Urinary bladder (tissue), 4 donors: Measurements from ENCODE around the gene MKNK1. TPM values are rescaled to one million over a fixed set of nuclear protein-coding genes. Genes with fewer than 3 reads are reported as not detected.
"Not testable (repeated sequence)": the region's sequence is repeated elsewhere in the genome, so short reads cannot be mapped to it uniquely, and the experiment has no call there.

Experiments used
- DNase-seq: peaks from one replicate; pipeline ENCODE4 v3.0.0-alpha.2; 2015; ENCODE audit errors: extremely low spot score
- H3K27ac ChIP-seq: one replicate; pipeline ENCODE4 v1.5.1; 2013; ENCODE audit warnings: low read depth, mild to moderate bottlenecking, moderate library complexity
- H3K36me3 ChIP-seq: one replicate; pipeline ENCODE4 v1.6.1; 2013; ENCODE audit warnings: mild to moderate bottlenecking, moderate library complexity; ENCODE audit not compliant: insufficient read depth
- H3K4me1 ChIP-seq: one replicate; pipeline ENCODE4 v1.6.1; 2013; ENCODE audit warnings: mild to moderate bottlenecking, moderate library complexity; ENCODE audit not compliant: insufficient read depth
- H3K4me3 ChIP-seq: one replicate; pipeline ENCODE4 v1.5.1; 2013; ENCODE audit warnings: low read depth, low read length
- WGBS: extraction: QIAGEN DNeasy Blood & Tissue Kit; methylation state at CpG from one replicate; pipeline ENCODE4 v1.1.7; 2013; 5-methylcytosine and 5-hydroxymethylcytosine counted together
- polyA plus RNA-seq: library from polyadenylated mRNA; stranded (reverse); fragments of 200-250 nt; gene quantifications from one replicate; pipeline ENCODE4 v1.2.3, GENCODE V29; 2013
- total RNA-seq: library from RNA; depleted of rRNA; stranded (reverse); fragments of >200 nt; gene quantifications from one replicate; pipeline ENCODE4 v1.2.3, GENCODE V29; 2014
- donor health status: healthy with polysubstance abuse.
- donor health status: healthy.

The MKNK1 gene
- total RNA-seq (37.3 TPM), polyA plus RNA-seq (25.7 TPM)

DNA sequence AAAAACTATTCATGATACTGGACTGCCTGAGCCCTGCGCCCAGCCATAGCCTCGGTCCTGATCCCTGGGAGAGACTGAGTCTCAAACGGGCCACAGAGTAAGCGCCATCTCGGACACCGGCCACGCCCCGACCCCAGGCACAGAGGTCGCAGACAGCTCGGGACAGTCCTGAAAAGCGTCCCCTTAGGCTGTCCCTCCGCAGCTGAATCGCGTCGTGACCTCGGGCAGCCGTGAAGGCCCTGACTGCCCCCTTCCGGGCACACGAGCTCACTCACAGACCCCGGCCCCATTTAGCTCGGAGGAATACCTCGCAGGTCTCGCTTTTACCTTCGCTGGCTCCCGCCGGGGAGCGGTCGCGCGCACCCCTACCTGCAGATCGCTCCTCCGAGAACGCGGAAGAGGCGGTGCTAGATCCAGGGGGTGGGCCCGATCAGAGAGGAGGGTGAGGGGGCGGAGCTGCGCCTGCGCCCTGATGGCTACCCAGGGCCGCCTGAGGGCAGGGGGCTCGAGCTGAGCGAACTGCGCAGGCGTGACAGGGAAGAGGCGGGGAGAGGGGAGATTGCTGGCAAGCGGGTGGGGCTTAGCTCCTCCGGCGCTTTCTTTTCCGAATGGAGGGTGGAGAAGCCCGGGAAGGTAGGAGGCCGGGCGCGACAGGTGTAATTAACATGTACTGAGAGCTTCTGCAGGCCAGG is at the start of gene MKNK1:
Gene MKNK1 (minus strand): TSS at position 411 of the 692 bp plus-strand sequence. CDS start 20,941 bp downstream, outside the sequence.
- peak; percentile 92 for DNase-seq
- Histone ChIP-seq H3K36me3 (no peaks in the 10 kb centered on the region), H3K4me3 (peak within 1 kb of the TSS; percentile 71), H3K27ac (no peak within 1 kb of the TSS), H3K4me1 (no peaks in the 10 kb centered on the region)
- 1% methylated on average over 53 of the region's 53 CpGs for WGBS

GRCh38 chr1:46653405-46653958 is 49.4 kb upstream of the MKNK1 start:
- H3K27ac ChIP-seq: no peak overlapping the region
- H3K36me3 ChIP-seq: peaks cover 7% of the 10 kb centered on the region
- no peak for DNase-seq
- H3K4me1 ChIP-seq: no peaks in the 10 kb centered on the region
- WGBS: 66% methylated on average over 2 of the region's 2 CpGs
- no peak overlapping the region for H3K4me3 ChIP-seq

DNA sequence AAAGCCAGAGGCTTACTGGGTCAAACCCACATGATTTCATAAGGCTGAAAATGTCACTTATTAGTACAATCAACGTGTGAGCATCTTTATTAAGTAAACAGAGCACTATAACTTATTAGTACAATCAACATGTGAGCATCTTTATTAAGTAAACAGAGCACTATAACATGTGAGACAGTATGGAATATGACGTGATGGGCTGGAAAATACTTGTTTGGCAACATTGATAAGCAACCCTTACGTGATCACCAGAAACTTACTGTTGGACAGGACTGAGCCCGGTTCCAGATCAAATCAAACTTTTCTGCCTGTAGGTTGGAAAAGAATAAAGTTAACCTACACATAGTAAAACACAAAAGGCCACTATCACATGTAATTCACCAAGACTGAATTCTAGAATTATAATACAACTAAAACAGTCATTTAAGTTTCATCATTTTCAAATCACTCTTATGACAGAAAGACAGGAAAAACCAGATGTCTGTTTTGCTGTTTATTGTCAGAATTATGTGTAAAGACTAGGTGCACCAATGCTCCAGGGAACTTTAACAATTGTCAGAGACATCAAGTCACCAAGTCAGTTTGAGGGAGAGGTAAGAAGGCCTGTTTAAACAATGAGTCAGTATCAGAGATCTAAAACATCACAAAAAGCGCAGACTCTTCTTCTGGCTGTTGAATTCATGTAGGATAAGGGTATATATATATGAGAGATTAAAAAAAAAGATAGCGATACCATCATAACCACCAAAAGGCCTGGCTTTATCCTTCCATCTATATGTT is 48.4 kb upstream of the MKNK1 start:
- Histone ChIP-seq H3K27ac (no peak overlapping the region), H3K36me3 (peaks cover 7% of the 10 kb centered on the region), H3K4me3 (no peak overlapping the region), H3K4me1 (no peaks in the 10 kb centered on the region)
- DNase-seq: no peak
- 65% methylated on average over 6 of the region's 6 CpGs for WGBS

GRCh38 chr1:46651152-46651551 is 47.1 kb upstream of the MKNK1 start:
- 88% methylated on average over 3 of the region's 3 CpGs for WGBS
- not testable (repeated sequence) for H3K4me3 ChIP-seq, H3K27ac ChIP-seq, H3K4me1 ChIP-seq, DNase-seq, H3K36me3 ChIP-seq

GRCh38 chr1:46650491-46650890 is 46.4 kb upstream of the MKNK1 start:
- H3K4me3 ChIP-seq: no peak overlapping the region
- H3K4me1 ChIP-seq: no peaks in the 10 kb centered on the region
- H3K27ac ChIP-seq: no peak overlapping the region
- no peak for DNase-seq
- peaks cover 6% of the 10 kb centered on the region for H3K36me3 ChIP-seq
- WGBS: 67% methylated on average over 3 of the region's 3 CpGs

GRCh38 chr1:46649764-46650163 is 45.7 kb upstream of the MKNK1 start:
- H3K4me1 ChIP-seq: no peaks in the 10 kb centered on the region
- no peak overlapping the region for H3K4me3 ChIP-seq
- peaks cover 8% of the 10 kb centered on the region for H3K36me3 ChIP-seq
- no peak overlapping the region for H3K27ac ChIP-seq
- DNase-seq: no peak
- WGBS: 98% methylated on average over 2 of the region's 2 CpGs

GRCh38 chr1:46647611-46648010 is 43.5 kb upstream of the MKNK1 start:
- Histone ChIP-seq H3K4me1 (no peaks in the 10 kb centered on the region), H3K27ac (no peak overlapping the region), H3K36me3 (peaks cover 9% of the 10 kb centered on the region), H3K4me3 (no peak overlapping the region)
- DNase-seq: no peak
- WGBS: 97% methylated on average over 3 of the region's 3 CpGs

- 98% methylated on average over 2 of the region's 2 CpGs for WGBS
- H3K4me3 ChIP-seq: no peak overlapping the region
- no peak overlapping the region for H3K27ac ChIP-seq
- H3K4me1 ChIP-seq: no peaks in the 10 kb centered on the region
- no peak for DNase-seq
- H3K36me3 ChIP-seq: peaks cover 9% of the 10 kb centered on the region
These were observed 42.8 kb upstream of the MKNK1 start for GRCh38 chr1:46646844-46647243.

GRCh38 chr1:46646331-46646730 is 42.3 kb upstream of the MKNK1 start:
- Histone ChIP-seq H3K4me1 (no peaks in the 10 kb centered on the region), H3K27ac (no peak overlapping the region), H3K4me3 (no peak overlapping the region), H3K36me3 (peaks cover 9% of the 10 kb centered on the region)
- WGBS: 75% methylated on average over 1 of the region's 1 CpG
- DNase-seq: no peak

DNA sequence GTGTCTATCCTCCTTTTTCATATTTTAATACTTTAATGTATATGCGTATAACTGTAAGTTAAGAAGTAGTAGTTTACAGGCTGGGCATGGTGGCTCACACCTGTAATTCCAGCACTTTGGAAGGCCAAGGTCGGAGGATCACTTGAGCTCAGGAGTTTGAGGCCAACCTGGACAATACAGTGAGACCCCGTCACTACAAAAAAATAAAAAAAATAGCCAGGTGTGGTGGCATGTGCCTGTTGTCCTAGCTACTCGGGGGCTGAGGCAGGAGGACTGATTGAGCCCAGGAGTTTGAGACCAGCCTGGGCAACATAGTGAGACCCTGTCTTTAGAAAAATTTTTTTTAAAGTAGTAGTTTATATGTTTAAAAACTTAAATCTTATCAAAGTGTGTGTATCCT is 41.7 kb upstream of the MKNK1 start:
- WGBS: 97% methylated on average over 4 of the region's 4 CpGs
- Histone ChIP-seq H3K4me1 (no peaks in the 10 kb centered on the region), H3K4me3 (no peak overlapping the region), H3K36me3 (peaks cover 9% of the 10 kb centered on the region), H3K27ac (no peak overlapping the region)
- no peak for DNase-seq

- no peak overlapping the region for H3K27ac ChIP-seq
- no peak overlapping the region for H3K4me3 ChIP-seq
- H3K4me1 ChIP-seq: no peaks in the 10 kb centered on the region
These were observed 39.3 kb upstream of the MKNK1 start for GRCh38 chr1:46643368-46643775.

GRCh38 chr1:46642115-46642680 is 38.1 kb upstream of the MKNK1 start:
- no peaks in the 10 kb centered on the region for H3K4me1 ChIP-seq
- DNase-seq: no peak
- H3K27ac ChIP-seq: no peak overlapping the region
- H3K4me3 ChIP-seq: no peak overlapping the region
- H3K36me3 ChIP-seq: peaks cover 5% of the 10 kb centered on the region

More at GRCh38 chr1:46643368-46643775, 39.3 kb upstream of the MKNK1 start:
- H3K36me3 ChIP-seq: peaks cover 5% of the 10 kb centered on the region
- peak; percentile 18 for DNase-seq

DNA sequence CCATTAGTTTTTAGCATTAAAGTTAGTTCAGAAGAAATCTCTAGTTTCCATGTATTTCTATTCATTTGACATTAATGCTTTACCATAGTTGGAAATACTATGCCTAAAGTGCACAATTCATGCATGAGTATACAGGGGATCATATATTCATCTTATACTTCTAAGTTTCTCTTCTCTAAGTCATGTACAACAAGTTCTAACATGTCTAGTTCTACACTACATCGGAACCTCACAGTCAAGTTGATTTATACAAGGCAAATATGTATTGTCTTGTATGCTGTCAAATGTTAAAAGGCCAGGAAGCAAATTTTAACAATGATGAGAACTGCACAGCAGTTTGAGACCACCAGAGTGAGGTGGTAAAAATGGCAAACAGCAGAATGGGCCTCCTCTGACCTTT is 35.5 kb upstream of the MKNK1 start:
- WGBS: 92% methylated on average over 1 of the region's 1 CpG
- H3K27ac ChIP-seq: no peak overlapping the region
- no peaks in the 10 kb centered on the region for H3K4me1 ChIP-seq
- H3K36me3 ChIP-seq: peaks cover 7% of the 10 kb centered on the region
- DNase-seq: no peak
- H3K4me3 ChIP-seq: no peak overlapping the region

DNA sequence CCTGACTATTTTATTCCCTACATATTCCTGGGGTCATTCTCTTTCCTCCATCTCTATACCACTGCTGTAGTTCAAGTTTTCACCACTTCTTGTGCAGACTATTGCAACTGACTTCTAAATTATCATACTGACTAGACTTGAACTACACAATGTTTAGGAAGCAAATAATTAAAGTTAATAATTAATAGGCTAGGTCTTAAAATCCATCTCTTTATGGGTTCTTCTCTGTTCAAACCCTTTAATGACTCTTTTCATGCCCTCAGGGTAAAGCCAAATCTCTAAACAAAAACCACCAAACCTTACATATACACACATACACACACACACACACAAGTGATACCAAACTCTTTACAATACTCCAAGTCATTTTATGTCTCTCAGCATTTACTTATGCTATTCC is 34.9 kb upstream of the MKNK1 start:
- H3K4me3 ChIP-seq: no peak overlapping the region
- H3K4me1 ChIP-seq: no peaks in the 10 kb centered on the region
- no peak overlapping the region for H3K27ac ChIP-seq
- H3K36me3 ChIP-seq: peaks cover 11% of the 10 kb centered on the region
- DNase-seq: no peak
